ENCODE measurements around the gene RNF111.
A peak's percentile ranks its signal among the peaks of the same experiment; 100 is the strongest.

RNF111 gene

DNA sequence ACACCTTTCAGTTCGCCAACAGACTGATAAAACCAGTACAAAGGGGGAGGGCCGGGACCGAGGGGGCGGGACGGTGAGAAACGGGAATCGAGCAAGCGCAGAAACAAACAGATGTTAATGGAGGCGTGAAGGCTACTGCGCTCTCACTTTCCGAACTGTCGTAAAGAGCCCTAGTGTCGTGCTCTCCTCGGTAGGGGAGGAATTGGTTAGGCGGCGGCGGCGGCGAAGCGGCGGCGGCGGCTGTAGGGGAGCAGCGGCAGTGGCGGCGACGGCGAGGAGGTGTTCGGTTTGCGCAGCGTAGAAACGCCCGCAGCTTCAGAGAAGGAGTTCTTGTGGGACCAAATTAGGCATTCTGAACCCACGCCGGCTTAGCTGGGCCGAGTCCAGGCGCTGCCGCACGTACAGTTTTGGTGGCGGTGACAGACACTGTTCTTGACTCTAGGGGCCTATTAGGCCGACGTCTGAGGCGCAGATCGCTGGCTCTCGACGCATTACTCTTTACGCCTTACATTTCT lies at the start of gene RNF111:
RNF111 (plus strand) TSS at position 173 of the 515 bp plus-strand sequence. CDS start 43,160 bp downstream, outside the sequence.
- no peaks in the 10 kb centered on the region for H3K4me1 ChIP-seq
- no peaks in the 10 kb centered on the region for H3K36me3 ChIP-seq (ENCODE audit: control insufficient read depth, insufficient read depth, low read length)
- peak within 1 kb of the TSS; percentile 72 for H2AFZ ChIP-seq
- H3K9me3 ChIP-seq (ENCODE audit: control insufficient read depth, low read length) = no peaks in the 10 kb centered on the region
- peak within 1 kb of the TSS; percentile 77 for H3K4me2 ChIP-seq (ENCODE audit: low read length)
- H3K27me3 ChIP-seq (ENCODE audit: control insufficient read depth, insufficient read depth, low read length) = no peaks in the 10 kb centered on the region
- H3K79me2 ChIP-seq = peaks cover 10% of the 10 kb centered on the region
- H3K9ac ChIP-seq = peak within 1 kb of the TSS; percentile 11
- H3K27ac ChIP-seq = peak within 1 kb of the TSS; percentile 85
- TF ChIP-seq CTCF (IDR thresholded peaks at IDR 0.05) = no peak
- peak within 1 kb of the TSS; percentile 98 for H3K4me3 ChIP-seq (ENCODE audit: low read depth, low read length)

- no peak overlapping the region for H3K9ac ChIP-seq
- no peaks in the 10 kb centered on the region for H3K9me3 ChIP-seq (ENCODE audit: control insufficient read depth, low read length)
- TF ChIP-seq CTCF (IDR thresholded peaks at IDR 0.05) = no peak
- H3K36me3 ChIP-seq (ENCODE audit: control insufficient read depth, insufficient read depth, low read length) = no peaks in the 10 kb centered on the region
- no peaks in the 10 kb centered on the region for H3K79me2 ChIP-seq
- no peak overlapping the region for H3K27ac ChIP-seq
- H2AFZ ChIP-seq = no peak overlapping the region
- H3K4me2 ChIP-seq (ENCODE audit: low read length) = no peak overlapping the region
- H3K4me1 ChIP-seq = no peaks in the 10 kb centered on the region
- H3K4me3 ChIP-seq (ENCODE audit: low read depth, low read length) = no peak overlapping the region
- no peaks in the 10 kb centered on the region for H3K27me3 ChIP-seq (ENCODE audit: control insufficient read depth, insufficient read depth, low read length)
These were observed 40.3 kb upstream of the RNF111 start for GRCh38 chr15:58947179-58947578.

DNA sequence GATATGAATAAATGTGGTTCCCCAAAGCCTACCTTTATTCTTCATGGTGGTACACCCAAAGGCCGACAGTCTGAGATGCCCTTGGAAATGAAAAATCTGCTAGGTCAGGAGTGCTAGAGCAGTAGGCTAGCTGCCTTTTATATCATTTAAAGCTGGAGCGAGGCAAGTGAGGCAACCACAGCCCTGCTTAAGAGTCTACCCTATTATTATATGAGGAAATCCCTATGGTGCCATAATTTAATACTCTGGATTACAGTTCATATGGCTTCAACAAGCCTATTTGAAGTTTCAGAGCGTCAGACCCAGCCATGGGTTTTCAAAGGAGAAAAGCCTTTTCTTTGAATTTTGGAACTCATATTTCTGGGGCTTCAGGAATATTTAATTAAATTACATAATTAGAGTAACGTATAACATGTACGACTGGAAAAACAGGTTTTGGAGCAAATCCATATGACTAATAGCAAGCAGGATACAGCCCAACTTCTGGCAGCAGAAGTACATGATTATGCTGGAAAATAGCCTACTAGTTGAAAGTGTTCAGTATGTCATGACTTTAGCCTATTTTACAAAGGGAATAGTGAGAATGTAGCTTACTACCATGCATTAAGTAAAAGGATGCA lies 36.0 kb upstream of the RNF111 start:
- no peak for TF ChIP-seq CTCF (IDR thresholded peaks at IDR 0.05)
- Histone ChIP-seq H3K36me3 (ENCODE audit: control insufficient read depth, insufficient read depth, low read length) (no peaks in the 10 kb centered on the region), H3K4me3 (ENCODE audit: low read depth, low read length) (no peak overlapping the region), H2AFZ (no peak overlapping the region), H3K27ac (no peak overlapping the region), H3K79me2 (no peaks in the 10 kb centered on the region), H3K9ac (no peak overlapping the region), H3K27me3 (ENCODE audit: control insufficient read depth, insufficient read depth, low read length) (no peaks in the 10 kb centered on the region), H3K9me3 (ENCODE audit: control insufficient read depth, low read length) (no peaks in the 10 kb centered on the region), H3K4me1 (no peaks in the 10 kb centered on the region), H3K4me2 (ENCODE audit: low read length) (no peak overlapping the region)

- H3K27me3 ChIP-seq (ENCODE audit: control insufficient read depth, insufficient read depth, low read length) = no peaks in the 10 kb centered on the region
- no peak overlapping the region for H3K4me2 ChIP-seq (ENCODE audit: low read length)
- TF ChIP-seq CTCF (IDR thresholded peaks at IDR 0.05) = no peak
- H3K79me2 ChIP-seq = no peaks in the 10 kb centered on the region
- H3K9ac ChIP-seq = no peak overlapping the region
- no peak overlapping the region for H3K4me3 ChIP-seq (ENCODE audit: low read depth, low read length)
- no peaks in the 10 kb centered on the region for H3K4me1 ChIP-seq
- H3K9me3 ChIP-seq (ENCODE audit: control insufficient read depth, low read length) = no peaks in the 10 kb centered on the region
- no peak overlapping the region for H2AFZ ChIP-seq
- H3K27ac ChIP-seq = no peak overlapping the region
- H3K36me3 ChIP-seq (ENCODE audit: control insufficient read depth, insufficient read depth, low read length) = no peaks in the 10 kb centered on the region
These were observed 34.7 kb upstream of the RNF111 start for GRCh38 chr15:58952751-58953150.
